ENCODE measurements around the gene SERINC2.
"Not testable (repeated sequence)": the region's sequence is repeated elsewhere in the genome, so short reads cannot be mapped to it uniquely, and the experiment has no call there.

Gene SERINC2

GRCh38 chr1:31478167-31478566 lies 65.2 kb downstream of the SERINC2 start:
- H3K4me3 Mint-ChIP-seq, result no peak overlapping the region
- H3K9me3 Mint-ChIP-seq, result no peaks in the 10 kb centered on the region
- DNase-seq (no peak), ATAC-seq (no peak)
- no peaks in the 10 kb centered on the region for H3K27me3 Mint-ChIP-seq
- no peak overlapping the region for H3K27ac Mint-ChIP-seq
- H3K4me1 Mint-ChIP-seq, result no peaks in the 10 kb centered on the region

- Mint-ChIP-seq H3K27me3 (no peaks in the 10 kb centered on the region), H3K27ac (no peak overlapping the region), H3K4me1 (no peaks in the 10 kb centered on the region), H3K9me3 (no peaks in the 10 kb centered on the region), H3K4me3 (no peak overlapping the region)
- no peak for DNase-seq
- ATAC-seq, result no peak
Measured at GRCh38 chr1:31479811-31480210, 66.8 kb downstream of the SERINC2 start.

GRCh38 chr1:31480426-31480825 lies 67.4 kb downstream of the SERINC2 start:
- DNase-seq, H3K4me3 Mint-ChIP-seq, H3K4me1 Mint-ChIP-seq, ATAC-seq, H3K27ac Mint-ChIP-seq, H3K9me3 Mint-ChIP-seq, H3K27me3 Mint-ChIP-seq: not testable (repeated sequence)

- Mint-ChIP-seq H3K4me1 (peaks cover 7% of the 10 kb centered on the region), H3K27me3 (no peaks in the 10 kb centered on the region), H3K27ac (no peak overlapping the region), H3K4me3 (no peak overlapping the region), H3K9me3 (peaks cover 0 to 4% of the 10 kb centered on the region in 2 donors)
- DNase-seq, result no peak
- ATAC-seq, result no peak
Measured at GRCh38 chr1:31482482-31483011, 69.5 kb downstream of the SERINC2 start.

GRCh38 chr1:31483012-31483946 lies 70.3 kb downstream of the SERINC2 start:
- H3K27me3 Mint-ChIP-seq, result no peaks in the 10 kb centered on the region
- H3K27ac Mint-ChIP-seq, result no peak overlapping the region
- ATAC-seq (no peak), DNase-seq (no peak)
- peaks cover 11% of the 10 kb centered on the region for H3K4me1 Mint-ChIP-seq
- H3K4me3 Mint-ChIP-seq, result no peak overlapping the region
- H3K9me3 Mint-ChIP-seq, result peaks cover 0 to 4% of the 10 kb centered on the region in 2 donors
